Measurements from ENCODE around the gene SHC3.

GRCh38 chr9:89008744-89009545, 169.7 kb downstream of the SHC3 start:
- TF ChIP-seq CTCF (conservative IDR thresholded peaks at IDR 0.05; ENCODE audit: low read depth in 2 of 2) (peak in 1 of 2 experiments; percentile 12; a peak in 1 of 4 replicates), POLR2AphosphoS5 (IDR thresholded peaks at IDR 0.05; ENCODE audit: low read depth) (no peak), REST (IDR thresholded peaks at IDR 0.05; ENCODE audit: unreplicated experiment) (no peak), EZH2 (IDR thresholded peaks at IDR 0.05; ENCODE audit: low read depth, unreplicated experiment) (no peak), EZH2phosphoT487 (IDR thresholded peaks at IDR 0.05; ENCODE audit: unreplicated experiment) (no peak), CREB1 (CRISPR knock-in tag; IDR thresholded peaks at IDR 0.05; ENCODE audit: low read depth) (no peak)

Measured in GM23338 (cell line).